Endothelial cell of umbilical vein (primary cell): ENCODE data around the gene CMIP. TPM values are rescaled to one million over a fixed set of nuclear protein-coding genes. Genes with fewer than 3 reads are reported as not detected.
"Not testable (repeated sequence)": the region's sequence is repeated elsewhere in the genome, so short reads cannot be mapped to it uniquely, and the experiment has no call there.

Experiments used
- BruUV-seq: library from RNA; stranded (reverse); fragments of 400-500 nt; replicated peaks from 2 replicates; lab custom pipeline; 2021; lab: Mats Ljungman, UMichigan
- CTCF ChIA-PET: fragments of 300-600, 350-600 bp; sonication (Branson Sonifier 250); formaldehyde crosslinking; loops from one replicate; lab custom pipeline; 2021; ENCODE audit warnings: antibody characterized with exemption, inconsistent platforms; lab: Charles Lee
- POLR2A ChIA-PET: fragments of 300-600, 350-600 bp; sonication (Branson Sonifier 250); formaldehyde crosslinking; loops from one replicate; lab custom pipeline; 2021; ENCODE audit warnings: antibody characterized with exemption, inconsistent platforms; lab: Charles Lee
- DNase-seq: peaks from one replicate; pipeline ENCODE4 v3.0.0-alpha.2; 2011; ENCODE audit warnings: low read depth, low spot score
- FAIRE-seq: peaks from 2 replicates; lab custom pipeline; 2011; peaks lifted over from hg19 to GRCh38; lab: Jason Lieb, UNC
- H2AFZ ChIP-seq: 2 replicates; pipeline ENCODE4 v1.6.0; 2012; ENCODE audit warnings: low read depth, low read length, control low read depth, inconsistent platforms
- H3K27ac ChIP-seq: 2 replicates; pipeline ENCODE4 v1.5.1; 2011; ENCODE audit warnings: low read depth, mild to moderate bottlenecking, control low read depth, low read length, moderate library complexity; ENCODE audit not compliant: insufficient read depth
- H3K27me3 ChIP-seq, 2 experiments: 2 replicates each; pipeline versions ENCODE4 v1.6.0 to v1.6.1; 2011; ENCODE audit warnings: low read length in 2 of 2, mixed read lengths in 1 of 2; ENCODE audit not compliant: control insufficient read depth in 2 of 2, insufficient read depth in 2 of 2
- H3K36me3 ChIP-seq, 2 experiments: 2 replicates in 1 of 2; 3 replicates in 1 of 2; pipeline ENCODE4 v1.5.1; 2011; ENCODE audit warnings: low read length in 2 of 2, mild to moderate bottlenecking in 1 of 2, moderate library complexity in 1 of 2; ENCODE audit not compliant: control insufficient read depth in 2 of 2, insufficient read depth in 2 of 2; ENCODE audit errors: extremely low read depth in 1 of 2
- H3K4me1 ChIP-seq: 3 replicates; pipeline ENCODE4 v1.5.1; 2011; ENCODE audit warnings: mild to moderate bottlenecking, low read length; ENCODE audit not compliant: control insufficient read depth, insufficient read depth; ENCODE audit errors: extremely low read depth
- H3K4me2 ChIP-seq: 2 replicates; pipeline ENCODE4 v1.6.1; 2011; ENCODE audit warnings: low read length, control low read depth, mixed read lengths; ENCODE audit not compliant: insufficient read depth
- H3K4me3 ChIP-seq, 3 experiments: fragments of 200-600 bp in 1 of 3; sonication (generic), shearing (Covaris generic) in 1 of 3; replicated peaks in 1 of 3; 2 replicates each; pipeline ENCODE4 v1.5.1; 2011 to 2016; ENCODE audit warnings: control low read depth in 3 of 3, low read length in 3 of 3, mild to moderate bottlenecking in 2 of 3, inconsistent platforms in 1 of 3, low read depth in 1 of 3, moderate library complexity in 1 of 3; ENCODE audit not compliant: insufficient read depth in 1 of 3
- H3K79me2 ChIP-seq: 2 replicates; pipeline ENCODE4 v1.6.0; 2012; ENCODE audit warnings: low read length, inconsistent platforms; ENCODE audit not compliant: control insufficient read depth, insufficient read depth
- H3K9ac ChIP-seq: replicated peaks from 2 replicates; pipeline ENCODE3; 2011; ENCODE audit warnings: low read length, control low read depth; ENCODE audit not compliant: insufficient read depth; ENCODE audit errors: extremely low read depth
- H3K9me1 ChIP-seq: replicated peaks from 3 replicates; pipeline ENCODE4 v1.6.0; 2011; ENCODE audit warnings: mild to moderate bottlenecking, low read length; ENCODE audit not compliant: control insufficient read depth, insufficient read depth; ENCODE audit errors: extremely low read depth
- H3K9me3 ChIP-seq: replicated peaks from 2 replicates; pipeline ENCODE4 v1.5.1; 2012; ENCODE audit warnings: low read length, inconsistent platforms; ENCODE audit not compliant: control insufficient read depth, insufficient read depth
- H4K20me1 ChIP-seq: replicated peaks from 2 replicates; pipeline ENCODE3; 2011; ENCODE audit warnings: mild to moderate bottlenecking, low read length; ENCODE audit not compliant: control insufficient read depth, insufficient read depth; ENCODE audit errors: extremely low read depth
- CTCF ChIP-seq, 2 donors: IDR thresholded peaks; 1 replicate in 1 of 2; 2 replicates in 1 of 2; pipeline ENCODE4 v1.5.1; 2011; ENCODE audit warnings: low read length in 2 of 2, mild to moderate bottlenecking in 2 of 2, moderate library complexity in 2 of 2, control low read depth in 1 of 2, inconsistent platforms in 1 of 2, low read depth in 1 of 2; ENCODE audit not compliant: insufficient read depth in 1 of 2; ENCODE audit errors: extremely low read depth in 1 of 2
- GATA2 ChIP-seq: IDR thresholded peaks from 2 replicates; pipeline ENCODE4 v1.7.0; 2011; ENCODE audit warnings: low read depth, mild to moderate bottlenecking, moderate library complexity, mixed read lengths, low read length; ENCODE audit not compliant: insufficient read length, insufficient read depth
- JUN ChIP-seq: IDR thresholded peaks from 2 replicates; pipeline ENCODE4 v1.6.1; 2011; ENCODE audit warnings: borderline replicate concordance, low read depth; ENCODE audit not compliant: insufficient read length, insufficient read depth
- MAX ChIP-seq: IDR thresholded peaks from 2 replicates; pipeline ENCODE4 v1.6.1; 2011; ENCODE audit not compliant: insufficient read depth, insufficient read length
- POLR2A ChIP-seq: IDR thresholded peaks from 2 replicates; pipeline ENCODE4 v1.6.1; 2012; ENCODE audit warnings: low read depth, mild to moderate bottlenecking, control low read depth, low read length
- POLR2AphosphoS5 ChIP-seq: IDR thresholded peaks from 2 replicates; pipeline ENCODE4 v1.6.1; 2012; ENCODE audit warnings: low read depth, mild to moderate bottlenecking, control low read depth, low read length, moderate library complexity; ENCODE audit not compliant: insufficient read depth
- dilution Hi-C: fragments of 300-500 bp; cut with MboI; formaldehyde crosslinking; loops from one replicate; pipeline ENCODE4 v1.15.0; 2019; ENCODE audit warnings: low sequenced_read_pairs; ENCODE audit not compliant: extremely low pct_ligation_motif_present
- intact Hi-C: fragments of 100-400 bp; cut with micrococcal nuclease; formaldehyde crosslinking; loops from one replicate; pipeline ENCODE4 v1.10.0; 2022
- polyA plus RNA-seq, 4 experiments: library from polyadenylated mRNA; depleted of rRNA in 3 of 4; stranded (reverse) in 3 of 4; unstranded in 1 of 4; fragments of >200 nt; gene quantifications; 2 replicates each; pipeline versions ENCODE4 v1.2.1 to v1.2.3, GENCODE V29; 2011 to 2012; ENCODE audit warnings: missing spikeins in 1 of 4
- total RNA-seq: library from RNA; stranded (reverse); gene quantifications from 2 replicates; pipeline ENCODE4 v1.2.3, GENCODE V29; 2021

Gene CMIP
- total and polyA plus RNA-seq, 2 donors (not counting 3 experiments of a cell fraction or from before 2014, with no cell fraction given), result 29.0 to 101 TPM

GRCh38 chr16:81403601-81404391 is 40.8 kb upstream of the CMIP start:
- CTCF ChIA-PET, result interaction anchor here (0.6 to 3.9 kb wide), 27 partner anchors 19 to 326 kb away, joined by 3 to 22 read pairs (median 4); no protein-coding TSS in a partner anchor
- DNase-seq (peak; percentile 80), FAIRE-seq (peak; percentile 86)
- Histone ChIP-seq H3K4me2 (peak overlapping the region; percentile 30), H3K9me3 (no peaks in the 10 kb centered on the region), H3K4me1 (peaks cover 33% of the 10 kb centered on the region), H4K20me1 (no peaks in the 10 kb centered on the region), H3K79me2 (no peaks in the 10 kb centered on the region), H3K9ac (no peak overlapping the region), H3K27ac (peak overlapping the region; percentile 75), H3K36me3 (no peaks in the 10 kb centered on the region), H3K9me1 (no peaks in the 10 kb centered on the region), H3K27me3 (no peaks in the 10 kb centered on the region), H2AFZ (peak overlapping the region; percentile 82), H3K4me3 (no peak overlapping the region)
- dilution Hi-C loops, result no loop called here
- BruUV-seq, result no TSS peak
- TF ChIP-seq MAX, result no peak
- TF ChIP-seq JUN, result no peak
- no peak for TF ChIP-seq GATA2
- TF ChIP-seq POLR2A, result no peak
- peak; percentile 90 to 95 for TF ChIP-seq CTCF (IDR thresholded peaks at IDR 0.05; ENCODE audit: extremely low read depth in 1 of 2, insufficient read depth in 1 of 2, low read depth in 1 of 2, low read length in 2 of 2)
- no peak for TF ChIP-seq POLR2AphosphoS5
- intact Hi-C loops, result loop anchor here (1.0 to 2.0 kb wide), 6 partner anchors 37 to 335 kb away; no protein-coding TSS in a partner anchor
- POLR2A ChIA-PET, result interaction anchor here (0.5 kb wide), 1 partner anchor 225 kb away, joined by 6 read pairs; no protein-coding TSS in a partner anchor

- POLR2A ChIA-PET, result interaction anchor here (1.0 kb wide), 1 partner anchor 97 kb away, joined by 3 read pairs; no protein-coding TSS in a partner anchor
- dilution Hi-C loops, result not testable (repeated sequence)
These were observed 39.6 kb upstream of the CMIP start for GRCh38 chr16:81405002-81405401.

More at GRCh38 chr16:81405002-81405401, 39.6 kb upstream of the CMIP start:
- CTCF ChIA-PET, result interaction anchor here (1.2 to 3.9 kb wide), 9 partner anchors 20 to 317 kb away, joined by 4 to 22 read pairs (median 7); no protein-coding TSS in a partner anchor
- Histone ChIP-seq H3K4me1 (peaks cover 33% of the 10 kb centered on the region), H3K27ac (peak overlapping the region; percentile 75), H3K9ac (peak overlapping the region; percentile 40)
- H3K79me2 ChIP-seq, H3K4me2 ChIP-seq, H3K4me3 ChIP-seq, H4K20me1 ChIP-seq, DNase-seq, H3K9me1 ChIP-seq, H3K9me3 ChIP-seq, BruUV-seq, H2AFZ ChIP-seq, H3K36me3 ChIP-seq, H3K27me3 ChIP-seq: not testable (repeated sequence)
- FAIRE-seq, result peak; percentile 55
- intact Hi-C loops, result loop anchor here (1.0 to 5.0 kb wide), 5 partner anchors 20 to 147 kb away; partner anchors contain the start of gene CMIP
